ENCODE measurements around the gene WDR41. TPM values are rescaled to one million over a fixed set of nuclear protein-coding genes. Genes with fewer than 3 reads are reported as not detected.

WDR41 gene
- total and polyA plus RNA-seq, 4 donors = 13.9 to 81.4 (median 29.6) TPM

DNA sequence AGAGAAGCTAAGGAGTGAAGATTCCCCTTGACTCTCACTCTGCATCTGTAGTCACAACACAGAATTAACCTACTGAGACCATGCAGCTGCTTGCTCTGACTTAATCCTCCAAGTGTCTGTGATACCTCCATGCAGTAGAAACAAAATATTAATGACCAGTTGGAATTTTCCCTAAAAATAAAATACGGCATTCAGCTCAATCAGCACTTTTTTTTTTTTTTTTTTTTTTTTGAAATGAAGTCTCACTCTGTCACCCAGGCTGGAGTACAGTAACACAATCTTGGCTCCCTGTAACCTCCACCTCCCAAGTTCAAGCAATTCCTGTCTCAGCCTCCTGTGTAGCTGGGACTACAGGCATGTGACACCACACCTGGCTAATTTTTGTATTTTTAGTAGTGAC is 48.4 kb downstream of the WDR41 start:
- no peaks in the 10 kb centered on the region for H3K9me3 ChIP-seq (ENCODE audit: control insufficient read depth in 4 of 4, insufficient read depth in 3 of 4, low read length in 3 of 4)
- ATAC-seq (ENCODE audit: insufficient read depth, low FRiP score) (no peak), DNase-seq (no peak)
- H3K27me3 ChIP-seq (ENCODE audit: control insufficient read depth in 3 of 3, insufficient read depth in 3 of 3, low read length in 2 of 3) = no peaks in the 10 kb centered on the region
- H3K9ac ChIP-seq (ENCODE audit: insufficient read depth in 1 of 2, low read length in 2 of 2) = no peak overlapping the region
- no peak overlapping the region for H3K27ac ChIP-seq (ENCODE audit: low read depth in 1 of 2, low read length in 1 of 2)
- H3K4me1 ChIP-seq (ENCODE audit: control insufficient read depth in 5 of 5, insufficient read depth in 5 of 5, low read length in 5 of 5) = no peaks in the 10 kb centered on the region
- TF ChIP-seq, protein P1, sequence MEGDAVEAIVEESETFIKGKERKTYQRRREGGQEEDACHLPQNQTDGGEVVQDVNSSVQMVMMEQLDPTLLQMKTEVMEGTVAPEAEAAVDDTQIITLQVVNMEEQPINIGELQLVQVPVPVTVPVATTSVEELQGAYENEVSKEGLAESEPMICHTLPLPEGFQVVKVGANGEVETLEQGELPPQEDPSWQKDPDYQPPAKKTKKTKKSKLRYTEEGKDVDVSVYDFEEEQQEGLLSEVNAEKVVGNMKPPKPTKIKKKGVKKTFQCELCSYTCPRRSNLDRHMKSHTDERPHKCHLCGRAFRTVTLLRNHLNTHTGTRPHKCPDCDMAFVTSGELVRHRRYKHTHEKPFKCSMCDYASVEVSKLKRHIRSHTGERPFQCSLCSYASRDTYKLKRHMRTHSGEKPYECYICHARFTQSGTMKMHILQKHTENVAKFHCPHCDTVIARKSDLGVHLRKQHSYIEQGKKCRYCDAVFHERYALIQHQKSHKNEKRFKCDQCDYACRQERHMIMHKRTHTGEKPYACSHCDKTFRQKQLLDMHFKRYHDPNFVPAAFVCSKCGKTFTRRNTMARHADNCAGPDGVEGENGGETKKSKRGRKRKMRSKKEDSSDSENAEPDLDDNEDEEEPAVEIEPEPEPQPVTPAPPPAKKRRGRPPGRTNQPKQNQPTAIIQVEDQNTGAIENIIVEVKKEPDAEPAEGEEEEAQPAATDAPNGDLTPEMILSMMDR (IDR thresholded peaks at IDR 0.05; ENCODE audit: control extremely low read depth, extremely low read depth) = no peak
- no peak overlapping the region for H3K4me3 ChIP-seq
- 86 to 92% methylated on average over 1 of the region's 1 CpG for WGBS, 2 donors
- peaks cover 5 to 26% (median 12%) of the 10 kb centered on the region in 4 donors for H3K36me3 ChIP-seq (ENCODE audit: control insufficient read depth in 4 of 4, insufficient read depth in 4 of 4, low read length in 4 of 4)

DNA sequence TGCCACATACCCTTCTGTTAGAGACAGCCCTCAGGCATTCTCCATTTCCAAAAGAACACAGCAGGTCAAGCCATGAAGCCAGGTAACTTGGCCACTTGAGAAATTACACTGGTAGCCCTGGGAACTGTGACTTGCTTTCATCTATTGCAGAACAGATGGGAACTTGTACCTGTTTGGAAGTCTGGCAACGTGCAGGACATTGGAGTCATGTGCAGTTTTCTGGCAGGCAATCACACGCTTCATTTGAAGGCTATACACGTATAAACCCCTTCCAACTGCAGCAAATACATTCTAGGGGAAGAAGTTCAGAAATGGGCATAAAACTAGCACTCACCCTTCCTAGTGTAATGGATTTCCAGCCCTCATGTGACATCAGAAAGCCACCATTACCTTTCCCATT is 54.0 kb downstream of the WDR41 start:
- H3K36me3 ChIP-seq (ENCODE audit: control insufficient read depth in 4 of 4, insufficient read depth in 4 of 4, low read length in 4 of 4) = peaks cover 9 to 33% (median 26%) of the 10 kb centered on the region in 4 donors
- H3K4me3 ChIP-seq = no peak overlapping the region
- H3K9ac ChIP-seq (ENCODE audit: insufficient read depth in 1 of 2, low read length in 2 of 2) = no peak overlapping the region
- TF ChIP-seq, protein P1 (IDR thresholded peaks at IDR 0.05; ENCODE audit: control extremely low read depth, extremely low read depth) = no peak
- no peak overlapping the region for H3K27ac ChIP-seq (ENCODE audit: low read depth in 1 of 2, low read length in 1 of 2)
- H3K27me3 ChIP-seq (ENCODE audit: control insufficient read depth in 3 of 3, insufficient read depth in 3 of 3, low read length in 2 of 3) = no peaks in the 10 kb centered on the region
- no peaks in the 10 kb centered on the region for H3K9me3 ChIP-seq (ENCODE audit: control insufficient read depth in 4 of 4, insufficient read depth in 3 of 4, low read length in 3 of 4)
- DNase-seq = no peak
- ATAC-seq (ENCODE audit: insufficient read depth, low FRiP score) = no peak
- 83 to 90% methylated on average over 3 of the region's 3 CpGs for WGBS, 2 donors
- no peaks in the 10 kb centered on the region for H3K4me1 ChIP-seq (ENCODE audit: control insufficient read depth in 5 of 5, insufficient read depth in 5 of 5, low read length in 5 of 5)

GRCh38 chr5:77437194-77437593 is 54.9 kb downstream of the WDR41 start:
- no peaks in the 10 kb centered on the region for H3K27me3 ChIP-seq (ENCODE audit: control insufficient read depth in 3 of 3, insufficient read depth in 3 of 3, low read length in 2 of 3)
- peaks cover 11 to 38% (median 29%) of the 10 kb centered on the region in 4 donors for H3K36me3 ChIP-seq (ENCODE audit: control insufficient read depth in 4 of 4, insufficient read depth in 4 of 4, low read length in 4 of 4)
- no peaks in the 10 kb centered on the region for H3K9me3 ChIP-seq (ENCODE audit: control insufficient read depth in 4 of 4, insufficient read depth in 3 of 4, low read length in 3 of 4)
- DNase-seq (peak in 2 of 3 donors; percentile 33 to 61), ATAC-seq (ENCODE audit: insufficient read depth, low FRiP score) (no peak)
- H3K9ac ChIP-seq (ENCODE audit: insufficient read depth in 1 of 2, low read length in 2 of 2) = no peak overlapping the region
- no peak overlapping the region for H3K4me3 ChIP-seq
- H3K4me1 ChIP-seq (ENCODE audit: control insufficient read depth in 5 of 5, insufficient read depth in 5 of 5, low read length in 5 of 5) = no peaks in the 10 kb centered on the region
- no peak overlapping the region for H3K27ac ChIP-seq (ENCODE audit: low read depth in 1 of 2, low read length in 1 of 2)
- WGBS, 2 donors = 90 to 92% methylated on average over 5 of the region's 5 CpGs
- TF ChIP-seq, protein P1 (IDR thresholded peaks at IDR 0.05; ENCODE audit: control extremely low read depth, extremely low read depth) = no peak

GRCh38 chr5:77431719-77432118 is 60.4 kb downstream of the WDR41 start:
- Histone ChIP-seq H3K4me3 (no peak overlapping the region), H3K36me3 (ENCODE audit: control insufficient read depth in 4 of 4, insufficient read depth in 4 of 4, low read length in 4 of 4) (peaks cover 8 to 33% (median 29%) of the 10 kb centered on the region in 4 donors), H3K9me3 (ENCODE audit: control insufficient read depth in 4 of 4, insufficient read depth in 3 of 4, low read length in 3 of 4) (no peaks in the 10 kb centered on the region), H3K27ac (ENCODE audit: low read depth in 1 of 2, low read length in 1 of 2) (no peak overlapping the region), H3K4me1 (ENCODE audit: control insufficient read depth in 5 of 5, insufficient read depth in 5 of 5, low read length in 5 of 5) (peaks cover 0 to 26% (median 0%) of the 10 kb centered on the region in 5 donors), H3K9ac (ENCODE audit: insufficient read depth in 1 of 2, low read length in 2 of 2) (no peak overlapping the region), H3K27me3 (ENCODE audit: control insufficient read depth in 3 of 3, insufficient read depth in 3 of 3, low read length in 2 of 3) (no peaks in the 10 kb centered on the region)
- 92% methylated on average over 1 of the region's 1 CpG for whole genome bisulfite sequencing, 2 donors
- no peak for DNase-seq
- TF ChIP-seq, protein P1 (IDR thresholded peaks at IDR 0.05; ENCODE audit: control extremely low read depth, extremely low read depth) = no peak
- ATAC-seq (ENCODE audit: insufficient read depth, low FRiP score) = no peak
